OCI-LY7 (cell line): ENCODE data around the gene KDM2A. TPM values are rescaled to one million over a fixed set of nuclear protein-coding genes. Genes with fewer than 3 reads are reported as not detected.

Experiments
- BruUV-seq: library from RNA; stranded (reverse); fragments of 400-500 nt; replicated peaks from 2 replicates; lab custom pipeline; 2021; lab: Mats Ljungman, UMichigan
- CTCF ChIA-PET: fragments of 300-600 bp; sonication (Branson Sonifier 250); formaldehyde crosslinking; loops from one replicate; lab custom pipeline; 2022; ENCODE audit warnings: antibody characterized with exemption; ENCODE audit not compliant: unreplicated experiment; lab: Charles Lee
- POLR2A ChIA-PET: fragments of 300-600 bp; sonication (Branson Sonifier 250); formaldehyde crosslinking; loops from one replicate; lab custom pipeline; 2022; ENCODE audit warnings: antibody characterized with exemption; lab: Charles Lee
- DNase-seq: peaks from one replicate; pipeline ENCODE4 v3.0.0-alpha.2; 2015; ENCODE audit warnings: low spot score
- H2AFZ ChIP-seq: fragments of 200-600 bp; sonication (generic), shearing (Covaris generic); 2 replicates; pipeline ENCODE4 v1.6.1; 2014; ENCODE audit warnings: mild to moderate bottlenecking, antibody characterized with exemption, low read length, moderate library complexity
- H3K27ac ChIP-seq: fragments of 200-600 bp; sonication (generic); 2 replicates; pipeline ENCODE4 v1.5.1; 2014; ENCODE audit warnings: mixed run types, low read depth, mild to moderate bottlenecking, moderate library complexity, low read length, inconsistent platforms; ENCODE audit not compliant: poor library complexity, severe bottlenecking
- H3K36me3 ChIP-seq: fragments of 200-600 bp; sonication (generic); 2 replicates; pipeline ENCODE4 v1.6.1; 2014; ENCODE audit warnings: mild to moderate bottlenecking, antibody characterized with exemption, low read length, moderate library complexity, mixed read lengths; ENCODE audit not compliant: insufficient read depth
- H3K4me1 ChIP-seq: fragments of 200-600 bp; sonication (generic); 2 replicates; pipeline ENCODE4 v1.5.1; 2014; ENCODE audit warnings: mild to moderate bottlenecking, low read length; ENCODE audit not compliant: insufficient read depth, poor library complexity, severe bottlenecking
- H3K4me2 ChIP-seq: fragments of 200-600 bp; sonication (generic); 2 replicates; pipeline ENCODE4 v1.6.1; 2014; ENCODE audit warnings: mild to moderate bottlenecking, low read length
- H3K4me3 ChIP-seq: fragments of 200-600 bp; sonication (generic); 2 replicates; pipeline ENCODE4 v1.5.1; 2014; ENCODE audit warnings: mild to moderate bottlenecking, low read depth, low read length; ENCODE audit not compliant: poor library complexity, severe bottlenecking
- H3K79me2 ChIP-seq: fragments of 200-600 bp; sonication (generic); 2 replicates; pipeline ENCODE4 v1.6.1; 2016; ENCODE audit warnings: low read depth, mild to moderate bottlenecking, low read length, moderate library complexity, mixed read lengths; ENCODE audit not compliant: insufficient read depth
- H3K9me2 ChIP-seq: fragments of 200-600 bp; sonication (generic); 2 replicates; pipeline ENCODE4 v1.6.1; 2016; ENCODE audit warnings: mild to moderate bottlenecking, low read length, mixed read lengths; ENCODE audit not compliant: insufficient read depth
- H3K9me3 ChIP-seq: fragments of 200-600 bp; sonication (generic); 2 replicates; pipeline ENCODE4 v1.6.1; 2014; ENCODE audit warnings: mild to moderate bottlenecking, mixed run types, low read length, mixed read lengths
- H4K20me1 ChIP-seq: fragments of 200-600 bp; sonication (generic); 2 replicates; pipeline ENCODE4 v1.6.1; 2014; ENCODE audit warnings: mild to moderate bottlenecking, antibody characterized with exemption, low read length, moderate library complexity, mixed read lengths; ENCODE audit not compliant: insufficient read depth
- EZH2phosphoT487 ChIP-seq: fragments of 200-600 bp; sonication (generic); IDR thresholded peaks from 2 replicates; pipeline ENCODE4 v1.6.1; 2018; ENCODE audit warnings: low read depth, borderline replicate concordance, mild to moderate bottlenecking, mixed run types, antibody characterized with exemption, low read length, moderate library complexity, mixed read lengths
- intact Hi-C: fragments of 100-400 bp; cut with micrococcal nuclease; formaldehyde crosslinking; loops from one replicate; pipeline ENCODE4 v1.10.0; 2022; ENCODE audit not compliant: unreplicated experiment
- total RNA-seq, 2 experiments: library from RNA; depleted of rRNA in 1 of 2; stranded (reverse); fragments of >200 nt in 1 of 2; shearing (Covaris generic) in 1 of 2; gene quantifications; 2 replicates each; pipeline ENCODE4 v1.2.3, GENCODE V29; 2014 to 2022
- TF ChIP-seq, protein P1 (sequence below): fragments of 200-600 bp; sonication (generic); conservative IDR thresholded peaks from 2 replicates; pipeline ENCODE4 v1.5.1; 2014; ENCODE audit warnings: mild to moderate bottlenecking, antibody characterized with exemption, low read length, moderate library complexity, mixed read lengths

KDM2A gene
- total RNA-seq, 2 experiments from 2014 or later, result 31.7 to 66.2 TPM

DNA sequence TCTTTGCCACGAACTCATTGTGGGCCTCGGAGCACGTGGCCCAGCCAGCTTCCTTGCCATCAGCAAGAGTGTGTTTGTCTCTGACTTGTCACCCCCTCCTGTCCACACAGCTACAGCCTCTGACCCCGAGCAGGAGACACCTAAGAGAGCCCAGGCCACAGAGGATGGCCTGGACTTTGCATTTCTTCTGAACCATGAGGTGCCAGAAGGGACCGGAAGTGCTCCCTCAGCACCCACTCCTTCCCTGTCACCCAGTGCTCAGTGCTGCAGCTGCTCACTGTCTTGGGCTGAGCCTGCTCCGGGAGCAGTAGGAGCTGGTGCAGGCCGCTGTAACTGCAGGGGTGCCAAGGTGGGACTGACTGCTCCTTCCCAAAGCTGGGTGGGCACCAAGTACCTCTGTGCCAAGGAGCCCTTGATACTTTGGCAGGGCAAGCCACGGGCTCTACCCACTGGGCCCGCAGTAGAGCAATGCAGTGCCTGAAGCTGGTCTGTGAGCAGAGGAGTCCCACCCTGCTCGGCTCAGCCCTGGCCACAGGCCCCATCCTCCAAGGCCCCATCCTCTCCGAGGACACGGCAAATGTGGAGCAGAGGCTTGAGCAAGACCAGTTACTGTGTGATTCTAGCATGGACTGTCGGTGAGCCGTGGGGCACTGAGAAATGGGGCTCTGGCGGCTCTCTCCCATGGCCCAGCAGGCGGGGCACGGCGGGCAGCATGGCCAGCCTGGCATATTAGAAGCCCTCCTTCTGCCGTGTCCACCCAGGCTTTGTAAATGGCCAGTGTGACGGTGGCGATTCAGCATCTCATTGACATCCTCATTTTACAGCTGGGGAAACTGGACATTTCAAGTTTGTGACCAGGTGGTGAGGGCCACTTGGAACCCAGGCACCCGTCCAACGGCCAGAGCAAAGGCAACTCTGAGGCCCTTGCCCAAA lies 153.5 kb downstream of the KDM2A start:
- peak; percentile 65 for DNase-seq
- peaks cover 95% of the 10 kb centered on the region for H3K79me2 ChIP-seq
- BruUV-seq, result no TSS peak
- intact Hi-C loops, result no loop called here
- no peaks in the 10 kb centered on the region for H3K9me3 ChIP-seq
- H3K4me3 ChIP-seq, result peak overlapping the region; percentile 87
- CTCF ChIA-PET, result no interaction called here
- peaks cover 7% of the 10 kb centered on the region; the same call in 1 of the 2 replicates for H4K20me1 ChIP-seq
- peak overlapping the region; percentile 97 for H3K4me2 ChIP-seq
- no peak for TF ChIP-seq EZH2phosphoT487
- TF ChIP-seq, protein P1, sequence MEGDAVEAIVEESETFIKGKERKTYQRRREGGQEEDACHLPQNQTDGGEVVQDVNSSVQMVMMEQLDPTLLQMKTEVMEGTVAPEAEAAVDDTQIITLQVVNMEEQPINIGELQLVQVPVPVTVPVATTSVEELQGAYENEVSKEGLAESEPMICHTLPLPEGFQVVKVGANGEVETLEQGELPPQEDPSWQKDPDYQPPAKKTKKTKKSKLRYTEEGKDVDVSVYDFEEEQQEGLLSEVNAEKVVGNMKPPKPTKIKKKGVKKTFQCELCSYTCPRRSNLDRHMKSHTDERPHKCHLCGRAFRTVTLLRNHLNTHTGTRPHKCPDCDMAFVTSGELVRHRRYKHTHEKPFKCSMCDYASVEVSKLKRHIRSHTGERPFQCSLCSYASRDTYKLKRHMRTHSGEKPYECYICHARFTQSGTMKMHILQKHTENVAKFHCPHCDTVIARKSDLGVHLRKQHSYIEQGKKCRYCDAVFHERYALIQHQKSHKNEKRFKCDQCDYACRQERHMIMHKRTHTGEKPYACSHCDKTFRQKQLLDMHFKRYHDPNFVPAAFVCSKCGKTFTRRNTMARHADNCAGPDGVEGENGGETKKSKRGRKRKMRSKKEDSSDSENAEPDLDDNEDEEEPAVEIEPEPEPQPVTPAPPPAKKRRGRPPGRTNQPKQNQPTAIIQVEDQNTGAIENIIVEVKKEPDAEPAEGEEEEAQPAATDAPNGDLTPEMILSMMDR, result no peak
- POLR2A ChIA-PET, result interaction anchor here (0.5 to 0.8 kb wide), 2 partner anchors 213 to 220 kb away, joined by 3 read pairs; no protein-coding TSS in a partner anchor
- H3K4me1 ChIP-seq, result peaks cover 99% of the 10 kb centered on the region
- peak overlapping the region; percentile 98 for H3K27ac ChIP-seq
- H2AFZ ChIP-seq, result no peak overlapping the region
- no peaks in the 10 kb centered on the region for H3K9me2 ChIP-seq
- H3K36me3 ChIP-seq, result peaks cover 92% of the 10 kb centered on the region

- intact Hi-C loops, result no loop called here
- peak; percentile 65 for DNase-seq
- H4K20me1 ChIP-seq, result peaks cover 7% of the 10 kb centered on the region; the same call in 1 of the 2 replicates
- ChIA-PET POLR2A (no interaction called here), CTCF (no interaction called here)
- H3K4me1 ChIP-seq, result peaks cover 99% of the 10 kb centered on the region
- peak overlapping the region; percentile 87 for H3K4me3 ChIP-seq
- H3K9me3 ChIP-seq, result no peaks in the 10 kb centered on the region
- no peak for TF ChIP-seq EZH2phosphoT487
- TF ChIP-seq, protein P1, result no peak
- H3K4me2 ChIP-seq, result peak overlapping the region; percentile 97
- no peak overlapping the region for H2AFZ ChIP-seq
- no peaks in the 10 kb centered on the region for H3K9me2 ChIP-seq
- peaks cover 95% of the 10 kb centered on the region for H3K79me2 ChIP-seq
- peak overlapping the region; percentile 98 for H3K27ac ChIP-seq
- peaks cover 93% of the 10 kb centered on the region for H3K36me3 ChIP-seq
- BruUV-seq, result no TSS peak
Observed at GRCh38 chr11:67273260-67273990, 154.4 kb downstream of the KDM2A start.
